Osteocyte (in vitro differentiated cells): ENCODE data around the gene PRXL2B. TPM values are rescaled to one million over a fixed set of nuclear protein-coding genes. Genes with fewer than 3 reads are reported as not detected.

Experiments used
- DNase-seq: peaks from one replicate; pipeline ENCODE4 v3.0.0; 2021; ENCODE audit warnings: mixed read lengths; ENCODE audit not compliant: unreplicated experiment; ENCODE audit errors: extremely low spot score
- H3K27ac Mint-ChIP-seq: one replicate; pipeline ENCODE4 v1.8.0; 2021; ENCODE audit warnings: mild to moderate bottlenecking, mixed read lengths; ENCODE audit not compliant: unreplicated experiment
- H3K27me3 Mint-ChIP-seq: one replicate; pipeline ENCODE4 v1.8.0; 2021; ENCODE audit warnings: mixed read lengths; ENCODE audit not compliant: unreplicated experiment
- H3K36me3 Mint-ChIP-seq: one replicate; pipeline ENCODE4 v1.8.0; 2021; ENCODE audit warnings: mixed read lengths; ENCODE audit not compliant: unreplicated experiment
- H3K4me1 Mint-ChIP-seq: one replicate; pipeline ENCODE4 v1.8.0; 2021; ENCODE audit warnings: mixed read lengths; ENCODE audit not compliant: unreplicated experiment
- H3K4me3 Mint-ChIP-seq: one replicate; pipeline ENCODE4 v1.8.0; 2021; ENCODE audit warnings: mild to moderate bottlenecking, moderate library complexity, mixed read lengths; ENCODE audit not compliant: unreplicated experiment
- H3K9me3 Mint-ChIP-seq: one replicate; pipeline ENCODE4 v1.8.0; 2021; ENCODE audit warnings: mixed read lengths; ENCODE audit not compliant: unreplicated experiment
- total RNA-seq: library from RNA; stranded (reverse); gene quantifications from 2 replicates; pipeline ENCODE4 v1.2.1, GENCODE V29; 2021
- TF ChIP-seq, protein P1 (sequence below): fragments of 200-600 bp; sonication (generic); IDR thresholded peaks from 2 replicates; pipeline ENCODE4 v1.5.0; 2021; ENCODE audit warnings: antibody characterized with exemption, mild to moderate bottlenecking, moderate library complexity

Gene PRXL2B
- total RNA-seq, 1 donor from 2014 or later = 24.8 TPM

DNA sequence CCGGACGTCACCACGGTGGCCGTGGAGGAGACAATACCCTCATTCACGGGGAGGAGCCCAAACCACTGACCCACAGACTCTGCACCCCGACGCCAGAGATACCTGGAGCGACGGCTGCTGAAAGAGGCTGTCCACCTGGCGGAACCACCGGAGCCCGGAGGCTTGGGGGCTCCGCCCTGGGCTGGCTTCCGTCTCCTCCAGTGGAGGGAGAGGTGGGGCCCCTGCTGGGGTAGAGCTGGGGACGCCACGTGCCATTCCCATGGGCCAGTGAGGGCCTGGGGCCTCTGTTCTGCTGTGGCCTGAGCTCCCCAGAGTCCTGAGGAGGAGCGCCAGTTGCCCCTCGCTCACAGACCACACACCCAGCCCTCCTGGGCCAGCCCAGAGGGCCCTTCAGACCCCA lies 23.4 kb upstream of the PRXL2B start:
- no peak overlapping the region for H3K4me3 Mint-ChIP-seq
- no peaks in the 10 kb centered on the region for H3K27me3 Mint-ChIP-seq
- TF ChIP-seq, protein P1, sequence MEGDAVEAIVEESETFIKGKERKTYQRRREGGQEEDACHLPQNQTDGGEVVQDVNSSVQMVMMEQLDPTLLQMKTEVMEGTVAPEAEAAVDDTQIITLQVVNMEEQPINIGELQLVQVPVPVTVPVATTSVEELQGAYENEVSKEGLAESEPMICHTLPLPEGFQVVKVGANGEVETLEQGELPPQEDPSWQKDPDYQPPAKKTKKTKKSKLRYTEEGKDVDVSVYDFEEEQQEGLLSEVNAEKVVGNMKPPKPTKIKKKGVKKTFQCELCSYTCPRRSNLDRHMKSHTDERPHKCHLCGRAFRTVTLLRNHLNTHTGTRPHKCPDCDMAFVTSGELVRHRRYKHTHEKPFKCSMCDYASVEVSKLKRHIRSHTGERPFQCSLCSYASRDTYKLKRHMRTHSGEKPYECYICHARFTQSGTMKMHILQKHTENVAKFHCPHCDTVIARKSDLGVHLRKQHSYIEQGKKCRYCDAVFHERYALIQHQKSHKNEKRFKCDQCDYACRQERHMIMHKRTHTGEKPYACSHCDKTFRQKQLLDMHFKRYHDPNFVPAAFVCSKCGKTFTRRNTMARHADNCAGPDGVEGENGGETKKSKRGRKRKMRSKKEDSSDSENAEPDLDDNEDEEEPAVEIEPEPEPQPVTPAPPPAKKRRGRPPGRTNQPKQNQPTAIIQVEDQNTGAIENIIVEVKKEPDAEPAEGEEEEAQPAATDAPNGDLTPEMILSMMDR = no peak
- no peaks in the 10 kb centered on the region for H3K36me3 Mint-ChIP-seq
- no peaks in the 10 kb centered on the region for H3K9me3 Mint-ChIP-seq
- no peak overlapping the region for H3K27ac Mint-ChIP-seq
- DNase-seq = peak; percentile 79
- peaks cover 5% of the 10 kb centered on the region for H3K4me1 Mint-ChIP-seq

DNA sequence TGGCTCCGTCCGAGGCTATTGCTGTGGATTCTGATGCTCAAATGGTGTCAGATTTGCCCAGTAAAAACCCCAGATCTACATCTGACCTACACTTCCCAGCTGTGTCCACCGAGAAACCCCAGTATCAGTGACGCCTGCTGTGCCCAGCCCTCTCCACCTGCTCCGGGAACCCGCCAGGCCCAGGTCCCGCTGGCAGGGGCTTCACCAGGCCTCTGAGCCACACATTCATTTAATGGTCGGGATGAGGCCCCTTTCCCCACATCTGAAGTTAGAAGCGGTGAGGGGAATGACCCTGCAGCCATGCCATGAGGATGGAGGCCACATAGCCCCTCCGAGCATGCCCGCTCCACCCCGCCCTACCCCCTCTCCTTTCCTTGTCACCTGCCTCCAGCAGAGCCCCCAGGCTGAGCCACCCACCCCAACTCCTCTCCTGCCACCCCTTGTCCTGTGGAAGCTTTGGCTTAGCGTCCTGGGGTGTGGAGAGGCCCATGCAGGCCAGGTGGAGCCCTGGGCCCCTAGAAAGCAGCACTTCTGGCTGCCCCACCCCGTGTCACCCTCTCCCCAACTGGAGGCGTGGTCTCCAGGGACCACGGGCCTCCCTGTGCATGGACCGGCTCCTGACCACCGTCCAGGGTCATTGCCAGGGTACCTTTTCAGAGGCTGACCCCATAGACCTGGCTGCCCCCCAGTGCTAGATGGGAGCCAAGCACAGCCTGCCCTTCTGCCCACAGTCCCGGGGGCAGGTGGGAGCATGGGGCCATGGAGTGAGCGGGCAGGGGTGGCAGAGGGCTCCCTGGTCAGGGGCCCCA lies 22.4 kb upstream of the PRXL2B start:
- H3K4me3 Mint-ChIP-seq = no peak overlapping the region
- peaks cover 5% of the 10 kb centered on the region for H3K4me1 Mint-ChIP-seq
- TF ChIP-seq, protein P1 = no peak
- no peaks in the 10 kb centered on the region for H3K36me3 Mint-ChIP-seq
- no peak for DNase-seq
- no peak overlapping the region for H3K27ac Mint-ChIP-seq
- no peaks in the 10 kb centered on the region for H3K27me3 Mint-ChIP-seq
- no peaks in the 10 kb centered on the region for H3K9me3 Mint-ChIP-seq

DNA sequence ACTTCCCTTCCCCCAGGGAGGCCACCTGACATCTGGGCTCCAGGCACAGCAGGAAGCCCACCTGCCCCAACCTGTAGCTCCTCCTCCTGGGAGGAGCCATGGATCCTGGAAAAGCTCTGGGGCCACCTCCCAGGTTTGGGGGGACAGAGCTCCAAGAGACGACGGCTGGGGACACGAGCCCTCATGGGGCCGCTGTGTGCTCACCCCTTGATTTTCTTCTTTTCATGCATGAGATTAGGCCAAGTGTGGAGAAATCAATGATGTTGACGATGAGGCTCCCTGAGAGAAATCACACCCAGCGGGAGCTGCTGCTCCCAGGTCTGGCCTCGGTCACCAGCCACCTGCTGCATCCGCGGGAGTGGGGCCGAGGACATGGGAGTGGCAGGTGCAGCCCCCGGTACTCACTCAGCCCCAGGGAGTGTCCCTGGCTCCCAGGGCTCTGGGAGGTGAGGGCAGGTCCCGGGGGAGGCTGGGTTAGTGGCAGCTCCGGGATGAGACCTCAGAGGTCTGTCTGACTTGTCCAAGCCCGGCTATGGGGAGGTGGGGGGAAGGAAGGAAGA lies 21.7 kb upstream of the PRXL2B start:
- Mint-ChIP-seq H3K4me3 (no peak overlapping the region), H3K27me3 (no peaks in the 10 kb centered on the region), H3K27ac (no peak overlapping the region), H3K4me1 (peaks cover 5% of the 10 kb centered on the region), H3K36me3 (no peaks in the 10 kb centered on the region), H3K9me3 (no peaks in the 10 kb centered on the region)
- TF ChIP-seq, protein P1 = no peak
- no peak for DNase-seq

DNA sequence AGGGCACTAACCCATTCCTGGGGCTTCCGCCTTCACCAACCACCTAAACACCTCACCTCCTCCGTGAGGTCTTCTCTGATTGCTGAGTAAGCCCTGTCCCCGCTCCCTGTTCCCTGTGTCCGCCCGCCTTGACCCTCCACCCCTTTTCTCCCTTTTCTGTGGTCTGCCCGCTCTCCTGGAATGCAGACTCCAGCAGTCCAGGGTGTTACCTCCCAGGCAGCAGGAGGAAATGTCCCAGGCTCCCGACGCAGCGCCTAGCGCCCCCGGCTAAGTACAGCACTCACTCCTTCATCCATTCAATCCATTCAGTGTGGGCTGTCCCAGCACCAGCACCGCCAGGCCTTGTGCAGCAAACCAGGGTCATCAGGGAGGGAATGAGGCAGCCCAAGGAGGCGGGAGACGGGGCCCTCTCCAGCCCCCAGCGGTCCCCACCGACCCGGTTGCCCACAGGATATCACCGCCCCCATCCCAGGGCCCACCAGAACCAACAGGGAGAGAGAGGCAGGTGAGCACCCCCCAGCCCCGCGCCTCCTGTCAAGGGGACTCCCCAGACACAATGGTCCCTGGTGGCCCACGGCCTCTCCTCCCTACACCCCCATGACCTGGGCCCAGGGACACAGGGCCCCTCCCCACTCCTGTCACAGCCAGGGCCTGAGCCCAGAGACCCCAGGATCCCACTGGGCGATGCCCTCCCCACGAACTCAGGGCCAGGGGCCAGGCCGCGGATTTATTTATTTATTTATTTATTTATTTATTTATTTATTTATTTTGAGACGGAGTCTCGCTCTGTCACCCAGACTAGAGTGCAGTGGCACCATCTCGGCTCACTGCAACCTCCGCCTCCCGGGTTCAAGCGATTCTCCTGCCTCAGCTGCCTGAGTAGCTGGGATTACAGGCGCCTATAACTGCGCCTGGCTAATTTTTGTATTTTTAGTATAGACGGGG lies 20.2 kb upstream of the PRXL2B start:
- Mint-ChIP-seq H3K36me3 (no peaks in the 10 kb centered on the region), H3K4me3 (no peak overlapping the region), H3K27me3 (peaks cover 3% of the 10 kb centered on the region), H3K9me3 (no peaks in the 10 kb centered on the region), H3K27ac (peak overlapping the region; percentile 31), H3K4me1 (peaks cover 5% of the 10 kb centered on the region)
- TF ChIP-seq, protein P1 = no peak
- peak; percentile 83 for DNase-seq
